NCI-H82 treated with DMSO at 0.1 percent for 48 hours (cell line): ENCODE data around the gene ANAPC16.
"Not testable (repeated sequence)": the region's sequence is repeated elsewhere in the genome, so short reads cannot be mapped to it uniquely, and the experiment has no call there.

Experiments
- DNase-seq: peaks from one replicate; lab custom pipeline; 2025; ENCODE audit not compliant: unreplicated experiment; lab: John Stamatoyannopoulos, UW

Gene ANAPC16

GRCh38 chr10:72211381-72211780, 4.4 kb upstream of the ANAPC16 start:
- not testable (repeated sequence) for DNase-seq

GRCh38 chr10:72211832-72212231, 4.0 kb upstream of the ANAPC16 start:
- DNase-seq = not testable (repeated sequence)

GRCh38 chr10:72218325-72218724, 2.5 kb downstream of the ANAPC16 start:
- DNase-seq = no peak

GRCh38 chr10:72218726-72219125, 2.9 kb downstream of the ANAPC16 start:
- DNase-seq = no peak

GRCh38 chr10:72219235-72219814, 3.5 kb downstream of the ANAPC16 start:
- no peak for DNase-seq

- DNase-seq = no peak
Measured at GRCh38 chr10:72220637-72221036, 4.8 kb downstream of the ANAPC16 start.

- no peak for DNase-seq
Measured at GRCh38 chr10:72221278-72221677, 5.5 kb downstream of the ANAPC16 start.

GRCh38 chr10:72223743-72224101, 7.9 kb downstream of the ANAPC16 start:
- no peak for DNase-seq

- DNase-seq = not testable (repeated sequence)
Measured at GRCh38 chr10:72224191-72224590, 8.4 kb downstream of the ANAPC16 start.

GRCh38 chr10:72226418-72227027, 10.7 kb downstream of the ANAPC16 start:
- DNase-seq = no peak

GRCh38 chr10:72227826-72228225, 12.0 kb downstream of the ANAPC16 start:
- DNase-seq = no peak

GRCh38 chr10:72228318-72228751, 12.5 kb downstream of the ANAPC16 start:
- DNase-seq = no peak

- no peak for DNase-seq
Measured at GRCh38 chr10:72229261-72230251, 13.7 kb downstream of the ANAPC16 start.

GRCh38 chr10:72233621-72234020, 17.8 kb downstream of the ANAPC16 start:
- no peak for DNase-seq

GRCh38 chr10:72234560-72235095, 18.8 kb downstream of the ANAPC16 start:
- no peak for DNase-seq

GRCh38 chr10:72235544-72236279, 19.9 kb downstream of the ANAPC16 start:
- no peak for DNase-seq

- DNase-seq = no peak
Measured at GRCh38 chr10:72238392-72239175, 22.8 kb downstream of the ANAPC16 start.

GRCh38 chr10:72239409-72239808, 23.6 kb downstream of the ANAPC16 start:
- DNase-seq = no peak

GRCh38 chr10:72240371-72240770, 24.6 kb downstream of the ANAPC16 start:
- DNase-seq = no peak

GRCh38 chr10:72241691-72242252, 26.0 kb downstream of the ANAPC16 start:
- DNase-seq = no peak
